ENCODE results near the gene CNTN6.
"Not testable (repeated sequence)": the region's sequence is repeated elsewhere in the genome, so short reads cannot be mapped to it uniquely, and the experiment has no call there.

CNTN6 gene

DNA sequence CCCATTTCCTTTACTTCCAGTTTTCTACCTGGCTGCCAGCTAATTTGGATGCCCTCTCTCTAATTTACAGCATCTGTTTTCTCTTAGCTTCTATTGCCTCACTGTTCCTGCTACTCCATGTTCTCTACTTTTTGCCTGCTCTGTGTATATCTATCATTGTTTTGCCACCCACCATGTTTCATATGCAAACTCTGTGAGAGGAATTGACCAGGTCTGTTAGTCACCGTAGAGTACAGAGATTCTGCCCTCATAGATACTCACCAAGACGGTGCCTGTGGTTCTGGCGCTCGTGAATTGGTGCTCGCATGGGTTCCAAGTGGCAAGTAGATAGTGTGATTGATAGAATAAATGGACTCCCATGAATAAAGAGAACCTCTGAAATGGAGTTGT is 288.8 kb downstream of the CNTN6 start:
- TF ChIP-seq, protein P1, sequence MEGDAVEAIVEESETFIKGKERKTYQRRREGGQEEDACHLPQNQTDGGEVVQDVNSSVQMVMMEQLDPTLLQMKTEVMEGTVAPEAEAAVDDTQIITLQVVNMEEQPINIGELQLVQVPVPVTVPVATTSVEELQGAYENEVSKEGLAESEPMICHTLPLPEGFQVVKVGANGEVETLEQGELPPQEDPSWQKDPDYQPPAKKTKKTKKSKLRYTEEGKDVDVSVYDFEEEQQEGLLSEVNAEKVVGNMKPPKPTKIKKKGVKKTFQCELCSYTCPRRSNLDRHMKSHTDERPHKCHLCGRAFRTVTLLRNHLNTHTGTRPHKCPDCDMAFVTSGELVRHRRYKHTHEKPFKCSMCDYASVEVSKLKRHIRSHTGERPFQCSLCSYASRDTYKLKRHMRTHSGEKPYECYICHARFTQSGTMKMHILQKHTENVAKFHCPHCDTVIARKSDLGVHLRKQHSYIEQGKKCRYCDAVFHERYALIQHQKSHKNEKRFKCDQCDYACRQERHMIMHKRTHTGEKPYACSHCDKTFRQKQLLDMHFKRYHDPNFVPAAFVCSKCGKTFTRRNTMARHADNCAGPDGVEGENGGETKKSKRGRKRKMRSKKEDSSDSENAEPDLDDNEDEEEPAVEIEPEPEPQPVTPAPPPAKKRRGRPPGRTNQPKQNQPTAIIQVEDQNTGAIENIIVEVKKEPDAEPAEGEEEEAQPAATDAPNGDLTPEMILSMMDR (IDR thresholded peaks at IDR 0.05; ENCODE audit: extremely low read depth, missing control alignments): no peak

DNA sequence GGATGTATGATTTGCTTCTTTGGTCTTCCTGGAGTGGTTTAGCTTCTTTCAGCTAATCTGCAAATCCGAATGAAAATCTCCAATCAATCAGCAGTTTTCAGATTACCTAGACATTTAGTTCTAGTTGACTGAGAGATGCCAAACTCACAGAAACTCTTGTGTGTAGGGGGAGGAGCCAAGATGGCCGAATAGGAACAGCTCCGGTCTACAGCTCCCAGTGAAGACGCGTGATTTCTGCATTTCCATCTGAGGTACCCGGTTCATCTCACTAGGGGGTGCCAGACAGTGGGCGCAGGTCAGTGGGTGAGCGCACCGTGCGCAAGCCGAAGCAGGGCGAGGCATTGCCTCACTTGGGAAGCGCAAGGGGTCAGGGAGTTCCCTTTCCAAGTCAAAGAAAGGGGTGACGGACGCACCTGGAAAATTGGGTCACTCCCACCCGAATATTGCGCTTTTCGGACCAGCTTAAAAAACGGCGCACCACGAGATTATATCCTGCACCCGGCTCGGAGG is 294.6 kb downstream of the CNTN6 start:
- not testable (repeated sequence) for DNase-seq (ENCODE audit: low spot score)

More for the DNA sequence above, 288.8 kb downstream of the CNTN6 start:
- no peak for DNase-seq (ENCODE audit: low spot score)

DNA sequence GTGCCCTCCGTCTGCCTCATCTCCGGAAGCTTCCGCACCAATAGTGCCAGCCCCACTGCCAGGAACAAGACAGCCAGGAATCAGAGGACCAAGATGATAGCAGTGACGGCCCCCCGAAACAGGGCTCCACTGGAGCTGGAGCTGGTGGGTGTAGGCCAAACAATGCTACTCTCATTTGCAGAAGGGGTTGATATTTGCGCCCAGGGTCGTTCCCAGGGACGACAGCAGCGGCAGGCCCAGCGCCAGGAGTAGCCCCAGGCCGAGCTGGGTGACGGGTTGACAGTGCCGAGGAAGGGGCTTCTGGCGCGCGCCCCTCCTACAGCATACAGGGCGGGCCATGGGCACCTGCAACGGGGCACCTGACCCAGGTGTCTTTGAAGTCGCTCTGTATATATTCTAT is 301.4 kb downstream of the CNTN6 start:
- TF ChIP-seq, protein P1 (IDR thresholded peaks at IDR 0.05; ENCODE audit: extremely low read depth, missing control alignments): no peak
- no peak for DNase-seq (ENCODE audit: low spot score)

DNA sequence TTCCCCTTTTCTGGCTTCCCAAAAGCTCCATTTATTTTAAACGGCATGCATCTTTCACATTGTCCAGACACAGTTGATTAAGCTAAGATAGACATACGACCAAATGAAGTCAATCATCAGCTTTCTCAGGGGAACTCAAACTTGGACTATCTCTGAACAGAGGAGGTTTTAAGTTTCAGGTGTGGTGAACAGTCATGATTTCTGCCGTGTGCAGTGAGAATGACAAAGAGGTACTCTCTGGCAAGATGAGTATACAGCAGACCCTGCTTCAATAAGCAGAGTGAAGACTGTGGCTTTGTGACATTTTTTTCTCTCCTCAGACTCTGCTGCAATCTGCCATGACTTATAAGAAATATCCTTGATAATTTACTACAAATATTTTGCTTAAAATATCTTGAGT is 307.7 kb downstream of the CNTN6 start:
- TF ChIP-seq, protein P1 (IDR thresholded peaks at IDR 0.05; ENCODE audit: extremely low read depth, missing control alignments): no peak
- no peak for DNase-seq (ENCODE audit: low spot score)

DNA sequence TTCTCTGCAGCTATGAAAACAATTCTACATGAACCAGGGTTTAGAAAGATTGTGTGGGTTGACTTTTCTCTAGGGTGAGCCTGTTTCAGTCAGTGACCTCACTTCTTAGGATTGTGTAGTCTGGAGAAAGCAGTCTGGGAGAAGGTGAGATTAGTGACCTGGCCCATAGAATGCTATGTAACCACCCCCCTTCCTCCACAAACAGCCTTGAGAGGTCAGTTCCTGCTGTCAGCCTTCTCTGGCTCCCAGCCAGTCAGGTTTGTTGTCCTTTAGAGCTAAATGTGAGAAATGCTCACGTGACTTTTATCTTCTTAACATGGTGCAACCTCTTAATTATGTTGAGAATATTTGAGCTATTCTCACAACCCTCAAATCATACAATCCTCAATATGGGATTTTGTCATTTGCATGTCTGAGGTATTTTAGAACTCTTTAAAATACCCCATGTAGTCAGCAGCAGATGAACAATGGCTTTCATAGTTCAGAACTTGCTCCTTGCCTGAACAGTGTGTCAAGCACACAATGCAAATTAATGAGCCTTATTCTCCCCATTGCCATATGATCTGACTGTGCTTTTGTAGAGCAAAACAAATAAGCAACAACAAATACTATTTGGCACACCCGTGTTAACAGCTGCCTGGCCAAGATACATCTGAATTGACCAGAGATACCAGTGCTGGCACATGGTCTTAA is 311.6 kb downstream of the CNTN6 start:
- DNase-seq (ENCODE audit: low spot score): no peak
- TF ChIP-seq, protein P1 (IDR thresholded peaks at IDR 0.05; ENCODE audit: extremely low read depth, missing control alignments): no peak

DNA sequence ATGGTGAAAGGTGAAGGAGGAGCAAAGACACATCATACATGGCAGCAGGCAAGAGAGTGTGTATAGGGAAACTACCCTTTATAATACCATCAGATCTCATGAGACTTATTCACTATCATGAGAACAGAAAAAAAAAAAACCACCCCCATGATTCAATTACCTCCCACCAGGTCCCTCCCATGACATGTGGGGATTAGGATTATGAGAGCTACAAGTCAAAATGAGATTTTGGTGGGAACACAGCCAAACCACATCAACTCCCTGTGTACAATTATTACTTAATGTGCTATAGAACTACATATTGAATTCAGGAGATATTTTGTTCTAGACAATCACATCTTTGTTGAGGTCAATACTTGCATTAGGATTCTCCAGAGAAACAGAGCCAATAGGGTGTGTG is 313.4 kb downstream of the CNTN6 start:
- TF ChIP-seq, protein P1 (IDR thresholded peaks at IDR 0.05; ENCODE audit: extremely low read depth, missing control alignments): no peak
- no peak for DNase-seq (ENCODE audit: low spot score)

DNA sequence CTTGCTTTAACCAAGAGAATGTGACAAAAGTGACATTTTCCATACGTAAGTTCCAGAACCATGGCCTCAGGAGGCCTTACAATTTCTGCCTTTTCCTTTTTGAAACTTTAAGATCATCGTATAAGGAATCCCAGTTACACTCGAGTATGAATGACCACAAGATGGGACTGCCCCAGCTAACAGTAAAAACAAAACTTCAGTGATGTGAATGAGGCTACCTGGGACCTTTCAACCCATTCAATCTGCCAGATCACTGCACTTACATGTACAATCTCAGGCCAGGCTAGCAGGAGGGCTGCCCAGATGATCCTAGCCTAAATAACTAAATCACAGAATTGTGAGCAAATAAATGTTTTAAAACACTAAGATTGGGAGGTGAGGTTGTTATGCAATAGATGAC is 328.8 kb downstream of the CNTN6 start:
- TF ChIP-seq, protein P1 (IDR thresholded peaks at IDR 0.05; ENCODE audit: extremely low read depth, missing control alignments): no peak

DNA sequence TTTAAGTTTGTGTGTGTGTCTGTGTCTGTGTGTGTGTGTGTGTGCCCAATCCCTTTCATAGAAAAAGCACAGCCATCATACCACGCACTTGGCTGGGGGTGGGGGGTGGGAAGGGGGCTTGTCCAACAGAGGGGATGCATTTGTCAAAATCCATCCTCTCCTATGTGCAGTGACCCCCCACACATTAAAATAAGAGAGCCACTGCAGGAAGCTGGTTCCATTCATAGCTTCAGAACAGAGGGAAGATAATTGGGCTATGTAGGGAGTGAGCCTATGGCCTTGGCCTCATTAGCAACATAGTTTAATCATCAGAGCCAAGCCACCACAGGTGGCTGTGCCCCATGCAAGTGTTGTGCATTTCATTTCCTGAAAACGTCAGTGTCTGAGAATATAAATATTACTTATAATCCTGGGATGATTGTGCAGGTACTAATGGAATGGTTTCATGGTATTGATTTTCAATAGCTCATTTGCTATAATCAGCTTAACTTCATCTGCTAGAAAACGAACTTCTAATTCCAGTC is 330.8 kb downstream of the CNTN6 start:
- DNase-seq (ENCODE audit: low spot score): no peak
- TF ChIP-seq, protein P1 (IDR thresholded peaks at IDR 0.05; ENCODE audit: extremely low read depth, missing control alignments): no peak

More for the DNA sequence above, 328.8 kb downstream of the CNTN6 start:
- no peak for DNase-seq (ENCODE audit: low spot score)
